ENCODE measurements around the gene CLSTN1. TPM values are rescaled to one million over a fixed set of nuclear protein-coding genes. Genes with fewer than 3 reads are reported as not detected.

The CLSTN1 gene
- total and polyA plus RNA-seq, 2 donors from 2014 or later, result 114 to 158 TPM

- Histone ChIP-seq H3K36me3 (ENCODE audit: control insufficient read depth in 2 of 3, insufficient read depth in 3 of 3, low read length in 3 of 3) (peaks cover 0 to 2% (median 0%) of the 10 kb centered on the region in 3 donors), H3K27ac (ENCODE audit: low read depth in 2 of 2, low read length in 2 of 2) (no peak overlapping the region), H3K27me3 (ENCODE audit: control insufficient read depth, insufficient read depth, low read length) (no peaks in the 10 kb centered on the region), H3K4me3 (ENCODE audit: low read length in 3 of 3) (no peak overlapping the region), H3K9me3 (ENCODE audit: control insufficient read depth in 2 of 3, insufficient read depth in 1 of 3, low read length in 3 of 3) (no peaks in the 10 kb centered on the region), H3K9ac (ENCODE audit: low read length in 3 of 3) (no peak overlapping the region), H3K4me1 (ENCODE audit: control insufficient read depth in 2 of 3, insufficient read depth in 2 of 3, low read depth in 1 of 3, low read length in 3 of 3) (peaks cover 0 to 3% (median 0%) of the 10 kb centered on the region in 3 donors)
- FAIRE-seq (no peak), DNase-seq (no peak)
- no peak for TF ChIP-seq CTCF (IDR thresholded peaks at IDR 0.05; ENCODE audit: borderline replicate concordance, extremely low read depth, insufficient read depth)
- intact Hi-C loops (cut with DNase I), result no loop called here
Observed at GRCh38 chr1:9711466-9712020, 112.2 kb downstream of the CLSTN1 start.

- H3K27ac ChIP-seq (ENCODE audit: low read depth in 2 of 2, low read length in 2 of 2), result no peak overlapping the region
- H3K4me1 ChIP-seq (ENCODE audit: control insufficient read depth in 2 of 3, insufficient read depth in 2 of 3, low read depth in 1 of 3, low read length in 3 of 3), result no peaks in the 10 kb centered on the region
- no peak for TF ChIP-seq CTCF (IDR thresholded peaks at IDR 0.05; ENCODE audit: borderline replicate concordance, extremely low read depth, insufficient read depth)
- peak in 1 of 5 donors; percentile 66 for DNase-seq
- peaks cover 0 to 2% (median 0%) of the 10 kb centered on the region in 3 donors for H3K36me3 ChIP-seq (ENCODE audit: control insufficient read depth in 2 of 3, insufficient read depth in 3 of 3, low read length in 3 of 3)
- no peak overlapping the region for H3K9ac ChIP-seq (ENCODE audit: low read length in 3 of 3)
- intact Hi-C loops (cut with DNase I), result no loop called here
- no peak for FAIRE-seq
- no peak overlapping the region for H3K4me3 ChIP-seq (ENCODE audit: low read length in 3 of 3)
- no peaks in the 10 kb centered on the region for H3K27me3 ChIP-seq (ENCODE audit: control insufficient read depth, insufficient read depth, low read length)
- no peaks in the 10 kb centered on the region for H3K9me3 ChIP-seq (ENCODE audit: control insufficient read depth in 2 of 3, insufficient read depth in 1 of 3, low read length in 3 of 3)
Observed at GRCh38 chr1:9710037-9710436, 113.7 kb downstream of the CLSTN1 start.

GRCh38 chr1:9706178-9706577, 117.6 kb downstream of the CLSTN1 start:
- TF ChIP-seq CTCF (IDR thresholded peaks at IDR 0.05; ENCODE audit: borderline replicate concordance, extremely low read depth, insufficient read depth), result no peak
- H3K36me3 ChIP-seq (ENCODE audit: control insufficient read depth in 2 of 3, insufficient read depth in 3 of 3, low read length in 3 of 3), result peaks cover 0 to under 1% (median 0%) of the 10 kb centered on the region in 3 donors
- no peak for FAIRE-seq

More at GRCh38 chr1:9706178-9706577, 117.6 kb downstream of the CLSTN1 start:
- H3K9me3 ChIP-seq (ENCODE audit: control insufficient read depth in 2 of 3, insufficient read depth in 1 of 3, low read length in 3 of 3), result peaks cover 0 to 2% (median 0%) of the 10 kb centered on the region in 3 donors
- no peak overlapping the region for H3K4me3 ChIP-seq (ENCODE audit: low read length in 3 of 3)
- H3K27me3 ChIP-seq (ENCODE audit: control insufficient read depth, insufficient read depth, low read length), result no peaks in the 10 kb centered on the region
- no peak overlapping the region for H3K9ac ChIP-seq (ENCODE audit: low read length in 3 of 3)
- no peak for DNase-seq
- intact Hi-C loops (cut with DNase I), result no loop called here
- H3K4me1 ChIP-seq (ENCODE audit: control insufficient read depth in 2 of 3, insufficient read depth in 2 of 3, low read depth in 1 of 3, low read length in 3 of 3), result no peaks in the 10 kb centered on the region
- H3K27ac ChIP-seq (ENCODE audit: low read depth in 2 of 2, low read length in 2 of 2), result no peak overlapping the region
